Fibroblast of skin of scalp (primary cell): ENCODE measurements around the gene GNG11.

ENCODE experiments used
- DNase-seq: peaks from one replicate; pipeline ENCODE4 v3.0.0-alpha.2; 2013

The GNG11 gene

DNA sequence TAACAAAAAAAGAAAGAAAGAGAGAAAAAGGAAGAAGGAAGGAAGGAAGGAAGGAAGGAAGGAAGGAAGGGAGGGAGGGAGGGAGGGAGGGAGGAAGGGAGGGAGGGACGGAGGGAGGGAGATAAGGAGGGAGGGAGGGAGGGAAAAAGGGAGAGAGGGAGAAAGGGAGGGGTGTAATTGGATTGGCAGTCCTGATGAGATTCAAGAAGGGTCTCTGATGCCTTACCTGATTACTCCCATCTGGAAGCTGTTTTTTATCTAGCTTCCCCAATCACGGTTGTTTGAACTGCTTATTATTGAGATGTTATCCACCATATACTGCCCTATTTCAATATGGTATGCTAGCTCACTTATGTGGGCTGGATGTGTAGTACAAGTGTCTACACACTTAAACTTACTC lies 27.3 kb downstream of the GNG11 start:
- no peak for DNase-seq

DNA sequence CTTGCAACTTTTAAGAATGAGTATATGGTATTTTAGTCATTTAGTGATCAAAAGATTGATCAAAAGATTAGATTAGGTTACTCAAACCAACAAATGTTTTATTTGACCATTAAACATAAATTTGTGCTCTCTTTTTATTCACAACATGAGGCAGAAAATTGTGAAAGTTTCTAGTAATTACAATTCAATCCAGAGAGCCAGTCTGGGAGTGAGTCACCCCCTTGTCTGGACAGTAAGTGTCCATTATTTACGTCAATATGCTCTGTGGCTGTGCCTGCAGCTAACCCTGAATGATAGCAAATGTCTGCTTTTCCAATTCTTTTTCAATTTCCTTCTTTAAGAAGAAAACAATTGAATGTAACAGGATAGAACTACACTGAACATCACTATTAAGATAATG lies 27.9 kb downstream of the GNG11 start:
- peak; percentile 64 for DNase-seq

DNA sequence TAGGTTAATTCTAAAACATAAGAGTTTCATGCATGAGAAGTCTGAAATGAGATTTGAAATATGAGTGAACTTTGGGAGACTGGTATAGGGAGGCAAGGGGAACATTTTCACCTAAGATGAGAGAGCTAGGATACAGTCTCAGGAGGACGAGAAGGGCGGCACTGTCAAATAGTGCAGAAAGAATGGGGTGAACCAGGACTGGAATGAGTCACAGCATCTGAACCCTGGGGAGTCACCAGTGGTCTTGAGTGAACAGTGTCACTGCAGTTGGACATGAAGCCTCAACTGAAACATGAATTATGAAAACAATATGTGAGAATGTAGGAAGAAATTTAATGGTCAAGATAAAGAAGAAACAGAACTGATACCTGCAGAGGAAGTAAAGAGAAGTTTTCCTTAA lies 33.8 kb downstream of the GNG11 start:
- no peak for DNase-seq

DNA sequence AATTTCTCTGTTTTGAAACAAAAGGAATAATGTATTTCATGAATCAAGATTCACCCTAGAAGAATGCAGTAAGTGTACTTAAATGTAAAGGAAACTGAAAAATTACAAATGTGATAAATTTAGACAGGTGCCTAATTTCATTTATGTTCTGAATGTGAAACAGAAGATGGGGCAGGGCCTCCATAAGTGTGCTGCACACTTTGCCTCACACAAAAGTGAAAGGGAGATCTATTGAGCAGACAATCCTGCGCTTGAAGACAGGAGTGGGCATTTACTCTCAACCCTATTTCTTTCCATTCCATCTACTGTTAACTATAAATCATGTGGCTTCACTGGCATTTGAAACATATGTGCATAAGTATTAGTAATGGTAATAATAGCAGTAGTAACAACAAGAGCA lies 36.2 kb downstream of the GNG11 start:
- no peak for DNase-seq

DNA sequence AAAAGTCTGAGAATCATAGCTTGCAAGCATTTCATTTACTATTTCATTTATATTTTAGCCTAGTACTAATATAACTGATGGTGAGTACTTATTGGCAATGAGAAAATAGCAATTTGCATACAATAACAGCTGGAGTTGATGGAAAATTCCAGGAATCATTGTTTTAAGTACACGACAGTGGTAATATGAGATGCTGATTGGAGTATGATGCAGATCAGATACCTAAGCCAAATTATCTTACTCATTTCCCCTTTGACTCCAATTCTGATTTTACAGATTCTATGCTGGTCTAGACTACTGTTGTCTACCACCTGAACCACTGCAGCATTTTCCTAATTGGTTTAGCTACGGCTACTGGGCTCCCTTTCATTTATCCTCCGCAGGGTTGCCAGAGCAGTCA lies 36.7 kb downstream of the GNG11 start:
- no peak for DNase-seq

DNA sequence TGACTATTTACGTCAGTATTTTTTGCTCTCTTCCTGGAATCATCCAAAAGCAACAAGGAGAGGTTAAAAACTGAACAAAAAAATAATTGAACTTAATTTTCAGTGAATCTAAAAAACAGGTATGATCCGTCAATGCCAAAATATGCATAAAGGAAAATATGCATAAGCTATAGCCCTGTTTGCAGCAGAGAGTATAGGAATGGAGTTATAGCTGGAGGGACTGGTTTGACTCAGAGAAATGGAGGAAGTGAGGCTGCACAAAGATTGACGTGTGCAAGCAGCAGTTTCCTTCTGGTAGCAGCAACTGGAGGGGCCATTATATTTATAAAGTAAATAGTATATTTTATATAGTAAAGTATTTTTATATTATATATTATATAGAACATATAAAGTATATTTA lies 37.1 kb downstream of the GNG11 start:
- DNase-seq: no peak

DNA sequence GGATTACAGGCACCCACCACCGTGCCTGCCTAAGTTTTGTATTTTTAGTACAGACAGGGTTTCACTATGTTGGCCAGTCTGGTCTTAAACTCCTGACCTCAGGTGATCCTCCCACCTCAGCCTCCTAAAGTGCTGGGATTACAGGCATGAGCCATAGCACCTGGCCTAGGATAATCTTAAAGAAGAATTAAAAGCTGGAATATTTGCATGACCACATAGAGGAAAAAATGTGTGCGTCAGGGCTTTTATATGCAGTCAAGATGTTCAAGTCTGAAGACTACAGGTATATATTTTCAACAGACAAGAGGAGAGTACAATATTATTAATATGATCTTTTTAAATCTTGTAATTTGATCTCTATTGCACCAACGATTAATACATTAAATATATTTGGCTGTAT lies 39.5 kb downstream of the GNG11 start:
- DNase-seq: no peak

DNA sequence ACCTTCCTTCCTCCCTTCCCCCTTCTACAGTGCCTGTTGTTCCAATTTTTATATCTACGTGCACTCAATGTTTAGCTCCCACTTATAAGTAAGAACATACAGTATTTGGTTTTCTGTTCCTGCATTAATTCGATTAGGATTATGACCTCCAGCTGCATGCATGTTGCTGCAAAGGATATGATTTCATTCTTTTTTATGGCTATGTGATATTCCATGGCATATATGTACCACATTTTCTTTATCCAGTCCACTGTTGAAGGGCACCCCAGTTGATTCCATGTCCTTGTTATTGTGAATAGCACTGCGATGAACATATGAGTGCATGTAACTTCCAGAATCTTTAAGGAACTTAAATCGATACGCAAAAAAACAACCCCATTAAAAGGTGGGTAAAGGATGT lies 42.7 kb downstream of the GNG11 start:
- DNase-seq: no peak

DNA sequence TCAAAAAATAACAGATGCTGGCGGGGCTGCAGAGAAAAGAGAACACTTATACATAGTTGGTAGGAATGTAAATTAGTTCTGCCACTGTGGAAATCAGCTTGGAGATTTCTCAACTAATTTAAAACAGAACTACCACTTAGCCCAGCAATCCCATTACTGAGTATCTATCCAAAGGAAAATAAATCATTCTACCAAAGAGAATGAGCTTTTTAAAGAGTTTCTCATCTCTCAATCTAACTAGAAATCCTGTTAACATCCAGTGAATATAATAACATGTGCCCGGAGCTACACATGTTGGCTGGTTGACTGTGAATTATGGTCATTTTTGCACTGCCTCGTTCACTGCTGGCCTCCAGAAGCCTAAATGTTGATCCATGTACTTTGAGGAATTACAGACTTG lies 43.3 kb downstream of the GNG11 start:
- DNase-seq: no peak

DNA sequence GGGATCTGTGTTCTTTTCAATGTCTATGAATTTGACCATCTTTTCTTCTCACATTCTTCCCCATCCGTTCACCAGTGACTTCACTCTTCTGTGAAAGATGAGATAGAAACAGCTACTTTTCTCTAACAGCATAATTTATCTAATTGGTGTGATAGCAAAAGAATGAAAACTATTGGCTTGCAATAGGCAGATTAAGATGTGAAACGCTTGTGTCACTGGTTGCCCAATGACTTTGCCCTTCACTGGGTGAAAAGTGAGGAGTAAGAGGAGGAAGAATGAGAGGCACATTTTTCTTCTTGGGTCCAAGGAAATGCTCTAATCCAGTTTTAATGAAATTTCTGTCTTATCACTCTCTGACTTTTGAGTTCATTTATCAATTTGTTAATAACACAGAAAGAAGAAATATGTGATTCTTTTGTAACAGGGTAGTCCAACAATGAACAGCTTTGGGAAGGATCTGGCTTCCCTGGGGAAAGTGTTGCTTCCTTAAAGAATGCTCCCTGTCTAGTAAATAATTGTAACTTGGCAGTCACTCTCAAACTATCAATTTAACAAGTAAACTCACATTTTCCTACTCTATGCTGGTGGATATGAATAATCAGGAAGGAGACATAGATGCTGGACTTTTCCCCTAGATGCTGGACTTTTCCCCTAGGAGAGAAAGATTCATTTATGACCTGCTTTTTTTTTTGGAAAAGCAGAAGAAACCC lies 47.5 kb downstream of the GNG11 start:
- no peak for DNase-seq

DNA sequence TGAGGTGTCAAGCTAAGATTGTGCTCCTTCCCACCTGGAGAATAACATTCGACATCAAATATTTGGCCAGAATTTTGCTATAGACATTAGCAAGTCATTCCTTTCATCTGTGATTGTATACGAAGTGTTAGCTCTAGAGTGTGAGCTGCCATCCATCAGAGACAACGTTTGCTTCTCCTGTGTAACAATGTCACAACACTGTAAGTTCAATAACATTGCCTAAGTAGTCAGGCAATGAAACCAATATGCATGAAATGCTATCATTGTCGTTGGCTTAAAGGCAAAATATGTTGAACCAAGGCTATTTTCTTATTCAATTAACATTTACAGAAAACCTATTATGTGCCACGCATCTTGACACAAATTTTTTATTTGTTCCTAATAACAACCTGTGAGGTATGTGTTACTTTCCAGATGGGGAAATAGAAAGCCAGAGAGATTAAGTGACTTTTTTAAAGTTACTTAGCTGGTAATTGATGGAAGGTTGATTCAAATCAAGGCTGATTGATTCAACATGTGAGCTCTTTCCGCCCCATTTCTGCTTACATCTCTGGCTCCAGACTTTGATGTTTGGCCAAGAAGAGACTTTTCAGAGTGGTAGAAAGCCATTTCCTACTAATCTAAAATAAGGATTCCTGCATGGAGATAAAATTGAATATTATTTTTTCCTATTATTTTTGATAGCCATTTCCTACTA lies 50.6 kb downstream of the GNG11 start:
- no peak for DNase-seq

DNA sequence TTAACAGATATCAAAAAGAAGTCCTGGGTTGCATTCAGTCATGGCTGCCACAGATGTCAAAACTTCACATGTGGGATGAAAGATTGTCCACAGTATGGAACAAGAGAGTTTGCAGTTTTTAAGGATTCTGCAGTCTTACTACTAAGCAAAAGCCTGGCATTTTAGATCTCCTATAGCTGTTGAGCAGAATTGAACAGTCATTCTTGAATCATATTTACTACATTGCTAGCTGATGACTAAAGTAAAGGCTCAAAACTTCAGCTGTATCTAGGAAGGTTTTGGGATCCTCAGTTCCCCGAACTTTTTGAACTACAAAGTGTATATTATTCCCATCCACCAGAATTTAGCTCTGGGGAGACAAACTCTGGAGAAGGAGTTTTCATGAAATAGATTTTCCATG lies 51.6 kb downstream of the GNG11 start:
- DNase-seq: no peak

DNA sequence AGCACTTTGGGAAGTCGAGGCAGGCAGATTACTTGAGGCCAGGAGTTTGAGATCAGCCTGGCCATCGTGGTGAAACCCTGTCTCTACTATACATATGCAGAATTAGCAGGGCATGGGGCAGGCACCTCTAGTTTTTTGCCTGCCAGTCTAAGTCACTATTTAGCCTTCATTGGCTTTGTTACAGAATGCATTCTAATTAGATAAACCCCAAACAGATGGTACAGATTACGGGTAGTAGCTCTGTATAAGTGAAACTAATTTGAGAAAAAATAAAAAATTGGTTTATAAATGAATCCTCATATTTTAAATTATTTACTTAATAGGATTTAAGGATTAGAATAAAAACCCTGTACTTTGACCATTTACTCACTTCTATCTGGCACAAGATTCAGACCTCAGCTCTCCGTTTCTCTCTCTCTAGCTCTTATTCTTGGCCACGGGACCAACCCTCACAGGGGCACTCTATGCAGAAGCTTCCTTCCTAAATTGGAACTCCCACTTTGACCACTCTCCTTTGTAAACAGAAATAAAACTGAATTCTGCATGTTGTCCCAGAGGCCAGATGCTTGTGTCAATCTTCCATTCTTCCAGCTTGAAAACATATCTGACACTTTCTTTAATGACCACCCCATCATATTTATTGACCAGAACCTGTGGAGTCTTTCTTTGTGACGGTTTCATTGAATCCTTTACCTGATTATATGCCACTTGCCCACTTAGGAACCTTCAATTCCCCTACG lies 55.8 kb downstream of the GNG11 start:
- DNase-seq: no peak
